Gastroesophageal sphincter (tissue), 3 donors: ENCODE results near the gene ETV6.

Source experiments
- CTCF ChIP-seq, 4 experiments: fragments of 200-600 bp in 2 of 4; fragments of 450-650 bp in 2 of 4; sonication (generic) in 1 of 4; IDR thresholded peaks; one replicate each; pipeline ENCODE4 v1.5.1; 2017 to 2019; ENCODE audit warnings: antibody characterized with exemption in 4 of 4, mild to moderate bottlenecking in 2 of 4, moderate library complexity in 2 of 4
- EP300 ChIP-seq: sonication (generic); formaldehyde crosslinking; IDR thresholded peaks from one replicate; pipeline ENCODE4 v1.6.1; 2017; ENCODE audit warnings: antibody characterized with exemption, mild to moderate bottlenecking
- POLR2A ChIP-seq, 2 donors: fragments of 450-650 bp; IDR thresholded peaks; one replicate each; pipeline ENCODE4 v1.6.1; 2017; ENCODE audit warnings: antibody characterized with exemption in 2 of 2, mild to moderate bottlenecking in 2 of 2, moderate library complexity in 1 of 2
- POLR2AphosphoS5 ChIP-seq: sonication (generic); formaldehyde crosslinking; IDR thresholded peaks from one replicate; pipeline ENCODE4 v1.6.1; 2017; ENCODE audit warnings: antibody characterized with exemption

GRCh38 chr12:11601647-11602046 lies 47.8 kb upstream of the ETV6 start:
- no peak for TF ChIP-seq CTCF (IDR thresholded peaks at IDR 0.05)
- TF ChIP-seq EP300, result no peak
- TF ChIP-seq POLR2A (IDR thresholded peaks at IDR 0.05), result no peak
- no peak for TF ChIP-seq POLR2AphosphoS5
